Endothelial cell (in vitro differentiated cells): Measurements from ENCODE around the gene UPF3A. TPM values are rescaled to one million over a fixed set of nuclear protein-coding genes. Genes with fewer than 3 reads are reported as not detected.
"Not testable (repeated sequence)": the region's sequence is repeated elsewhere in the genome, so short reads cannot be mapped to it uniquely, and the experiment has no call there.

ENCODE experiments used
- DNase-seq: peaks from one replicate; pipeline ENCODE4 v3.0.0; 2021; ENCODE audit warnings: low spot score
- H3K27ac Mint-ChIP-seq: one replicate; pipeline ENCODE4 v1.8.0; 2021; ENCODE audit warnings: mixed read lengths, inconsistent platforms; ENCODE audit not compliant: unreplicated experiment
- H3K27me3 Mint-ChIP-seq: one replicate; pipeline ENCODE4 v1.8.0; 2021; ENCODE audit warnings: mild to moderate bottlenecking, moderate library complexity, mixed read lengths, inconsistent platforms; ENCODE audit not compliant: unreplicated experiment
- H3K36me3 Mint-ChIP-seq: one replicate; pipeline ENCODE4 v1.8.0; 2021; ENCODE audit warnings: mild to moderate bottlenecking, low read depth, mixed read lengths, inconsistent platforms; ENCODE audit not compliant: unreplicated experiment
- H3K4me1 Mint-ChIP-seq: one replicate; pipeline ENCODE4 v1.8.0; 2021; ENCODE audit warnings: mild to moderate bottlenecking, mixed read lengths, inconsistent platforms; ENCODE audit not compliant: unreplicated experiment
- H3K4me3 Mint-ChIP-seq: one replicate; pipeline ENCODE4 v1.8.0; 2021; ENCODE audit warnings: mild to moderate bottlenecking, mixed read lengths, inconsistent platforms; ENCODE audit not compliant: unreplicated experiment
- H3K9me3 Mint-ChIP-seq: one replicate; pipeline ENCODE4 v1.8.0; 2021; ENCODE audit warnings: mixed read lengths, inconsistent platforms; ENCODE audit not compliant: unreplicated experiment
- total RNA-seq: library from RNA; stranded (reverse); fragmentation: NEBNext Ultra II Directional; extraction: Animal tissue kit (Norgen Biotek cat#: 25700); gene quantifications from one replicate; pipeline ENCODE4 v1.2.1, GENCODE V29; 2021; ENCODE audit not compliant: unreplicated experiment
- TF ChIP-seq, protein P1 (sequence below): fragments of 200-600 bp; sonication (generic); IDR thresholded peaks from one replicate; pipeline ENCODE4 v1.5.0; 2021; ENCODE audit warnings: antibody characterized with exemption; ENCODE audit not compliant: unreplicated experiment

The UPF3A gene
- total RNA-seq, 1 donor from 2014 or later = 61.6 TPM

DNA sequence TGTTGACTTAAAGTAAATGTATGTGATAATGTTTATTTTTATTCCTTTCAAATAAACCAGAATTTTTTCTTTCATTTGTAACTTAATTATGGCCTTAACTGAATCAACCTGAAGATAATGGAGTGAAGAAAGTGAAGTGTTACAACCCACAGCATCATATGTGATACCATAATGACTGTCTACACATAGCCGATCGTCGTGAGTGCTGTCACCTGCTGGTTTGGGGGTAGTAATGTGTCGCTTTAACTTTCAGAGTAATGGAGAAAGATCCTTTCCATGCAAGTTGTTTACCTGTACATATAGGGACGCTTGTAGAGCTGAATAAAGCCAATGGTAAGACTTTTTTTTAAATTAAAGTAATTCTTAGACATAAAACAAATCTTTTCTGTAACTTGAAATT is 36.8 kb upstream of the UPF3A start:
- no peak for DNase-seq
- H3K4me3 Mint-ChIP-seq = no peak overlapping the region
- H3K36me3 Mint-ChIP-seq = peaks cover 27% of the 10 kb centered on the region
- H3K4me1 Mint-ChIP-seq = no peaks in the 10 kb centered on the region
- TF ChIP-seq, protein P1, sequence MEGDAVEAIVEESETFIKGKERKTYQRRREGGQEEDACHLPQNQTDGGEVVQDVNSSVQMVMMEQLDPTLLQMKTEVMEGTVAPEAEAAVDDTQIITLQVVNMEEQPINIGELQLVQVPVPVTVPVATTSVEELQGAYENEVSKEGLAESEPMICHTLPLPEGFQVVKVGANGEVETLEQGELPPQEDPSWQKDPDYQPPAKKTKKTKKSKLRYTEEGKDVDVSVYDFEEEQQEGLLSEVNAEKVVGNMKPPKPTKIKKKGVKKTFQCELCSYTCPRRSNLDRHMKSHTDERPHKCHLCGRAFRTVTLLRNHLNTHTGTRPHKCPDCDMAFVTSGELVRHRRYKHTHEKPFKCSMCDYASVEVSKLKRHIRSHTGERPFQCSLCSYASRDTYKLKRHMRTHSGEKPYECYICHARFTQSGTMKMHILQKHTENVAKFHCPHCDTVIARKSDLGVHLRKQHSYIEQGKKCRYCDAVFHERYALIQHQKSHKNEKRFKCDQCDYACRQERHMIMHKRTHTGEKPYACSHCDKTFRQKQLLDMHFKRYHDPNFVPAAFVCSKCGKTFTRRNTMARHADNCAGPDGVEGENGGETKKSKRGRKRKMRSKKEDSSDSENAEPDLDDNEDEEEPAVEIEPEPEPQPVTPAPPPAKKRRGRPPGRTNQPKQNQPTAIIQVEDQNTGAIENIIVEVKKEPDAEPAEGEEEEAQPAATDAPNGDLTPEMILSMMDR = no peak
- no peaks in the 10 kb centered on the region for H3K27me3 Mint-ChIP-seq
- no peaks in the 10 kb centered on the region for H3K9me3 Mint-ChIP-seq
- no peak overlapping the region for H3K27ac Mint-ChIP-seq

DNA sequence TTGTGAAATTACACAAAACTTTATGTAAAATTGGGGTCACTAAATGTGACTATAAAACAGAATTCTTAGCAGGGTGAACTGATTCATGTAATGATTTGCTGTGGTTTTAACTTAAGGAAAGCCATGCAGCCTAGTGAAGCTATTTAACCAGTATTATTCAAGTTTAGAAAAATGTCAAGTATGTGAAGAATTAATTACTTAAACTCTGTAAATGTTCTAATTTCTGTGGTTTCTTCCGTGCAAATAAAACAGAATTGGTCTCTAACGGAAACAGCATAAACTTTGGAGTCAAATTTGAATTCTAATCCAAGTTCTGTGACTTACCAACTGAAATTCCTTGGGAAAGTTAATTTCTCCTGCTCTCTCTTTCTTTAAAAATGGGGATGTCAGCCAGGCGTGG is 33.4 kb upstream of the UPF3A start:
- no peak overlapping the region for H3K27ac Mint-ChIP-seq
- peaks cover 2% of the 10 kb centered on the region for H3K27me3 Mint-ChIP-seq
- H3K9me3 Mint-ChIP-seq = no peaks in the 10 kb centered on the region
- peaks cover 26% of the 10 kb centered on the region for H3K36me3 Mint-ChIP-seq
- TF ChIP-seq, protein P1 = no peak
- peaks cover 5% of the 10 kb centered on the region for H3K4me1 Mint-ChIP-seq
- no peak overlapping the region for H3K4me3 Mint-ChIP-seq
- no peak for DNase-seq

DNA sequence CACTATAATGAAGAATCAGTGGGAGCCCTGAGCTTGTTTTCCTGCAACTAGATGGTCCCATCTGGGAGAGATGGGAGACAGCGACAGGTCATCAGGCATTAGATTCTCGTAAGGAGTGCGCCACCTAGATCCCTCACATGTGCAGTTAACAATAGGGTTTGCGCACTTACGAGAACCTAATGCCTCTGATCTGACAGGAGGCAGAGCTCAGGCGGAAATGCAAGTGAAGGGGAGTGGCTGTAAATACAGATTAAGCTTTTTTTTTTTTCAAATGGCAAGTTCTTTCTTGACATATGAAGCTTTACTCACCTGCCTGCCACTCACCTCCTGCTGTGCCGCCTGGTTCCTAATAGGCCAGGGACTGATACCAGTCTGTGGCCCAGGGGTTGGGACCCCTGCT is 32.3 kb upstream of the UPF3A start:
- H3K27ac Mint-ChIP-seq = no peak overlapping the region
- H3K9me3 Mint-ChIP-seq = no peaks in the 10 kb centered on the region
- TF ChIP-seq, protein P1 = no peak
- H3K36me3 Mint-ChIP-seq = peaks cover 24% of the 10 kb centered on the region
- H3K4me1 Mint-ChIP-seq = peaks cover 5% of the 10 kb centered on the region
- DNase-seq = no peak
- H3K27me3 Mint-ChIP-seq = peaks cover 2% of the 10 kb centered on the region
- no peak overlapping the region for H3K4me3 Mint-ChIP-seq

DNA sequence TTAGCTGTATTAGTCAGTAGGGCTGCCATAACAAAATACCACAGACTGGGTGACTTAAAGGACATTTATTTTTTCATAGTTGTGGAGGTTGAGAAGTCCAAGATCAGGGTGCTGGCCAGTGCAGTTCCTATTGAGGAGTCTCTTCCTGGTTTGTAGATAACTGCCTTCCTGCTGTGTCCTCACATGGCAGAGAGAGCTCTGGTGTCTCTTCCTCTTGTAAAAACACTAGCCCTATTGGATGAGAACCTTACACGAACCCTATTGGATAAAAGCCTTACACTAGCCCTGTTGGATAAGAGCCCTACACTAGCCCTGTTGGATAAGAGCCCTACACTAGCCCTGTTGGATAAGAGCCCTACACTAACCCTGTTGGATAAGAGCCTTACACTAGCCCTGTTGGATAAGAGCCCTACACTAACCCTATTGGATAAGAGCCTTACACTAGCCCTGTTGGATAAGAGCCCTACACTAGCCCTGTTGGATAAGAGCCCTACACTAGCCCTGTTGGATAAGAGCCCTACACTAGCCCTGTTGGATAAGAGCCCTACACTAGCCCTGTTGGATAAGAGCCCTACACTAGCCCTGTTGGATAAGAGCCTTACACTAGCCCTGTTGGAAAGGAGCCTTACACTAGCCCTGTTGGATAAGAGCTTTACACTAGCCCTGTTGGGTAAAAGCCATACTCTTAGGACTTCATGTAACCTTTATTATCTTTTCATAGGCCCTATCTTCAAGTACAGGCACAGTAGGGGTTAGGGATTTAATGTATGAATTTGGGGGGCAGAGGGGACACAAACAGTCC is 29.6 kb upstream of the UPF3A start:
- not testable (repeated sequence) for H3K27me3 Mint-ChIP-seq, DNase-seq, H3K27ac Mint-ChIP-seq, H3K4me1 Mint-ChIP-seq, H3K9me3 Mint-ChIP-seq, H3K4me3 Mint-ChIP-seq
- H3K36me3 Mint-ChIP-seq = peaks cover 20% of the 10 kb centered on the region

DNA sequence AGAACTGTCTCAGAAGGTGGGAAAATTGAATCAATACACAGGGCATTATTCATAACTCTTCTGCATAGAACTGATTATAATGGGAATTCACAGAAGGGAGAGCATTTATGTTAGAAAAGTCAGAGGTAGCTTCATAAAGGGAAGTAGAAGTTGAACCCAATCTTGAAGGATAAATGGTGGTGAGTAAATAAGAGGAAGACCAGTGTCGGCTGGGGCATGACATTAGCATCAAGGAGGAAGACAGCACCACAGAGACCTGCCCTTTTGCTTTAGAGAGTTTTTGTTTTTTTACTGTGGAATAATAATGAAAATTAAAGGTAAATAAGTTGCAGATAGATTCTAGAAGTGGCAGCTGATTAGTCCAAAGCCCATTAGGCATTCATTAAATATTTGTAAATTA is 24.9 kb upstream of the UPF3A start:
- peak overlapping the region; percentile 34 for H3K27ac Mint-ChIP-seq
- no peak overlapping the region for H3K4me3 Mint-ChIP-seq

More for the DNA sequence above, 24.9 kb upstream of the UPF3A start:
- Mint-ChIP-seq H3K27me3 (peaks cover 2% of the 10 kb centered on the region), H3K4me1 (peaks cover 7% of the 10 kb centered on the region), H3K9me3 (no peaks in the 10 kb centered on the region), H3K36me3 (peaks cover 21% of the 10 kb centered on the region)
- DNase-seq = no peak
- TF ChIP-seq, protein P1 = no peak
